GM23338 (cell line): ENCODE results near the gene ZNF273. TPM values are rescaled to one million over a fixed set of nuclear protein-coding genes. Genes with fewer than 3 reads are reported as not detected.

Experiments
- ATAC-seq: fragments of 200-7000 bp; cut with Tn5 transposase; 3 replicates; pipeline ENCODE4 v1.9.1; 2020
- DNase-seq: peaks from one replicate; pipeline ENCODE4 v3.0.0-alpha.2; 2015; ENCODE audit warnings: low spot score
- H2AFZ ChIP-seq: fragments of 200-600 bp; sonication (generic); 2 replicates; pipeline ENCODE4 v1.8.0; 2016; ENCODE audit warnings: antibody characterized with exemption, mild to moderate bottlenecking, moderate library complexity
- H3F3A ChIP-seq: fragments of 200-600 bp; sonication (generic); replicated peaks from 2 replicates; pipeline ENCODE4 v1.8.0; 2017; ENCODE audit warnings: antibody characterized with exemption, mixed run types, low read depth
- H3K27ac ChIP-seq: fragments of 200-600 bp; sonication (generic); 2 replicates; pipeline ENCODE4 v1.6.1; 2016; ENCODE audit warnings: low read depth
- H3K27me3 ChIP-seq: fragments of 200-600 bp; sonication (generic); 2 replicates; pipeline ENCODE4 v1.8.0; 2016; ENCODE audit warnings: mild to moderate bottlenecking, mixed run types, moderate library complexity; ENCODE audit not compliant: insufficient read depth
- H3K36me3 ChIP-seq: fragments of 200-600 bp; sonication (generic); 2 replicates; pipeline ENCODE4 v1.8.0; 2016; ENCODE audit warnings: mild to moderate bottlenecking; ENCODE audit not compliant: insufficient read depth
- H3K4me1 ChIP-seq: fragments of 200-600 bp; sonication (generic); 2 replicates; pipeline ENCODE4 v1.8.0; 2016; ENCODE audit warnings: mild to moderate bottlenecking, moderate library complexity; ENCODE audit not compliant: insufficient read depth
- H3K4me2 ChIP-seq: fragments of 200-600 bp; sonication (generic); 2 replicates; pipeline ENCODE4 v1.7.1; 2017; ENCODE audit warnings: mixed run types
- H3K4me3 ChIP-seq: fragments of 200-600 bp; sonication (generic); 2 replicates; pipeline ENCODE4 v1.6.1; 2016; ENCODE audit warnings: mixed run types
- H3K79me2 ChIP-seq: fragments of 200-600 bp; sonication (generic); replicated peaks from 2 replicates; pipeline ENCODE4 v1.8.0; 2017; ENCODE audit warnings: mild to moderate bottlenecking; ENCODE audit not compliant: insufficient read depth
- H3K9me2 ChIP-seq: fragments of 200-600 bp; sonication (generic); 2 replicates; pipeline ENCODE4 v1.8.0; 2017; ENCODE audit not compliant: insufficient read depth
- H4K20me1 ChIP-seq: fragments of 200-600 bp; sonication (generic); replicated peaks from 2 replicates; pipeline ENCODE4 v1.8.0; 2017; ENCODE audit warnings: mild to moderate bottlenecking; ENCODE audit not compliant: insufficient read depth
- H3K27ac Mint-ChIP-seq: 2 replicates; pipeline ENCODE4 v1.8.0; 2020; ENCODE audit warnings: inconsistent platforms, mild to moderate bottlenecking, moderate library complexity, mixed read lengths
- H3K27me3 Mint-ChIP-seq: 3 replicates; pipeline ENCODE4 v1.8.0; 2022; ENCODE audit warnings: low read depth, mild to moderate bottlenecking, moderate library complexity, mixed read lengths, inconsistent platforms; ENCODE audit not compliant: insufficient read depth, poor library complexity
- H3K36me3 Mint-ChIP-seq: 3 replicates; pipeline ENCODE4 v1.8.0; 2021; ENCODE audit warnings: low read depth, mild to moderate bottlenecking, inconsistent platforms, moderate library complexity, mixed read lengths
- H3K4me1 Mint-ChIP-seq: 3 replicates; pipeline ENCODE4 v1.8.0; 2020; ENCODE audit warnings: mild to moderate bottlenecking, inconsistent platforms, mixed read lengths
- H3K4me3 Mint-ChIP-seq: 3 replicates; pipeline ENCODE4 v1.8.0; 2021; ENCODE audit warnings: moderate library complexity, mild to moderate bottlenecking, inconsistent platforms, mixed read lengths
- H3K9me3 Mint-ChIP-seq: 3 replicates; pipeline ENCODE4 v1.8.0; 2020; ENCODE audit warnings: moderate library complexity, mild to moderate bottlenecking, inconsistent platforms, mixed read lengths
- CREB1 ChIP-seq: fragments of 250-450 bp; sonication (Bioruptor Pico); IDR thresholded peaks from 2 replicates; pipeline ENCODE4 v1.5.0; 2020; ENCODE audit warnings: low read depth, mild to moderate bottlenecking, moderate library complexity
- EZH2 ChIP-seq: fragments of 200-600 bp; sonication (generic); IDR thresholded peaks from one replicate; pipeline ENCODE4 v1.8.0; 2017; ENCODE audit warnings: antibody characterized with exemption, mild to moderate bottlenecking, low read depth; ENCODE audit not compliant: unreplicated experiment
- EZH2phosphoT487 ChIP-seq: fragments of 200-600 bp; sonication (generic); IDR thresholded peaks from one replicate; pipeline ENCODE4 v1.8.1; 2018; ENCODE audit warnings: antibody characterized with exemption; ENCODE audit not compliant: unreplicated experiment
- JUNB ChIP-seq: IDR thresholded peaks from one replicate; pipeline ENCODE4 v1.6.1; 2016; ENCODE audit warnings: antibody characterized with exemption; ENCODE audit not compliant: unreplicated experiment
- NANOG ChIP-seq: IDR thresholded peaks from 2 replicates; pipeline ENCODE4 v1.6.1; 2016; ENCODE audit warnings: antibody characterized with exemption, borderline replicate concordance
- POLR2AphosphoS5 ChIP-seq: IDR thresholded peaks from 2 replicates; pipeline ENCODE4 v1.6.1; 2016; ENCODE audit warnings: antibody characterized with exemption, low read depth
- ZNF114 ChIP-seq: fragments of 250-450 bp; sonication (Bioruptor Pico); IDR thresholded peaks from 2 replicates; pipeline ENCODE4 v1.5.0; 2020; ENCODE audit warnings: mild to moderate bottlenecking, moderate library complexity
- ZNF331 ChIP-seq: fragments of 250-450 bp; sonication (Bioruptor Pico); IDR thresholded peaks from 2 replicates; pipeline ENCODE4 v1.5.0; 2020; ENCODE audit warnings: low read depth, mild to moderate bottlenecking, moderate library complexity
- polyA plus RNA-seq: library from polyadenylated mRNA; unstranded; fragments of >200 nt; fragmentation: Nextera tagmentation; extraction: Ambion mirVana; gene quantifications from 2 replicates; pipeline ENCODE4 v1.2.1, GENCODE V29; 2016
- total RNA-seq: library from RNA; depleted of rRNA; stranded (reverse); fragments of >200 nt; shearing (Covaris generic); gene quantifications from 2 replicates; pipeline ENCODE4 v1.2.3, GENCODE V29; 2014
- TF ChIP-seq, protein P1 (sequence below): fragments of 250-450 bp; sonication (Bioruptor Pico); IDR thresholded peaks from 2 replicates; pipeline ENCODE4 v1.5.0; 2020; ENCODE audit warnings: mild to moderate bottlenecking, moderate library complexity
- TF ChIP-seq, protein P2 (sequence below), 2 experiments: fragments of 200-600 bp in 1 of 2; sonication (generic) in 1 of 2; conservative IDR thresholded peaks; 2 replicates each; pipeline versions ENCODE4 v1.5.1 to v1.6.1; 2016 to 2017; ENCODE audit warnings: antibody characterized with exemption in 2 of 2, low read depth in 2 of 2, mild to moderate bottlenecking in 2 of 2, moderate library complexity in 1 of 2
- TF ChIP-seq, protein P3 (sequence below): IDR thresholded peaks from 2 replicates; pipeline ENCODE4 v1.6.1; 2016; ENCODE audit warnings: antibody characterized with exemption
- TF ChIP-seq, protein P4 (sequence below): IDR thresholded peaks from one replicate; pipeline ENCODE4 v1.6.1; 2018; ENCODE audit warnings: antibody characterized with exemption; ENCODE audit not compliant: unreplicated experiment

The ZNF273 gene
- total and polyA plus RNA-seq, 2 experiments from 2014 or later: 16.4 to 34.3 TPM

DNA sequence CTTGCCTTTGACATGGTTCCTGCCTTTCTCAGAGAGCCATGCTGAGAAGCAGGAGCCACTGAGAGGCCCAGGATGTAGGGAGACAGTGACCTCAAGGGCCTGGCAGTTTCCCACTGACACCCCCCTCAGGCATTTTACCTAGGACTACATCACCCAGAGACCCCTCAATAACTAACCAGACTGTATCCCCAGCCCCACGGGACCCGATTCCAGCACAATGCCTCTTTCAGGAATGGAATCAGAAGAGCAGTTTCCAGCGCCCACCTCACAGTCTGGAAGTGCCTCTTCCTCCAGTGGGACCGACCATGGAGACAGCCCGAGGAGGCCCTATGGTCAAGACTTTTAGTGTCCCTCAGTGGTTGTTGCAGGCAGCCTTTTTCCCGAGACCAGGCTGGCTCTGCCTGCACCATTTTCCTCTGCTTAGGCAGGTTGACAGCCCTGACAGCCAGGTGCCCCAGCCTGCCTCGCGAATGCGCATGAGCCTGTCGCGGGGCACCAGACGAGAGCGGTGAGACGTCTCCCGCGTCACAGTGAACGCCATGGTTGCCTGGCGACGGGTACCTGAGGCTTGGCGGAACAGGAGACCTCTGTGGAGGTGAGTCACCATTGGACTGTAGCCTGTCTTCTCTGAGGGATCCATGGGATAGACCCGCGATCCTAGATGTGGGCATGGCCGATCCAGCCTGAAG lies 28.4 kb upstream of the ZNF273 start (continued):
- TF ChIP-seq, protein P1, sequence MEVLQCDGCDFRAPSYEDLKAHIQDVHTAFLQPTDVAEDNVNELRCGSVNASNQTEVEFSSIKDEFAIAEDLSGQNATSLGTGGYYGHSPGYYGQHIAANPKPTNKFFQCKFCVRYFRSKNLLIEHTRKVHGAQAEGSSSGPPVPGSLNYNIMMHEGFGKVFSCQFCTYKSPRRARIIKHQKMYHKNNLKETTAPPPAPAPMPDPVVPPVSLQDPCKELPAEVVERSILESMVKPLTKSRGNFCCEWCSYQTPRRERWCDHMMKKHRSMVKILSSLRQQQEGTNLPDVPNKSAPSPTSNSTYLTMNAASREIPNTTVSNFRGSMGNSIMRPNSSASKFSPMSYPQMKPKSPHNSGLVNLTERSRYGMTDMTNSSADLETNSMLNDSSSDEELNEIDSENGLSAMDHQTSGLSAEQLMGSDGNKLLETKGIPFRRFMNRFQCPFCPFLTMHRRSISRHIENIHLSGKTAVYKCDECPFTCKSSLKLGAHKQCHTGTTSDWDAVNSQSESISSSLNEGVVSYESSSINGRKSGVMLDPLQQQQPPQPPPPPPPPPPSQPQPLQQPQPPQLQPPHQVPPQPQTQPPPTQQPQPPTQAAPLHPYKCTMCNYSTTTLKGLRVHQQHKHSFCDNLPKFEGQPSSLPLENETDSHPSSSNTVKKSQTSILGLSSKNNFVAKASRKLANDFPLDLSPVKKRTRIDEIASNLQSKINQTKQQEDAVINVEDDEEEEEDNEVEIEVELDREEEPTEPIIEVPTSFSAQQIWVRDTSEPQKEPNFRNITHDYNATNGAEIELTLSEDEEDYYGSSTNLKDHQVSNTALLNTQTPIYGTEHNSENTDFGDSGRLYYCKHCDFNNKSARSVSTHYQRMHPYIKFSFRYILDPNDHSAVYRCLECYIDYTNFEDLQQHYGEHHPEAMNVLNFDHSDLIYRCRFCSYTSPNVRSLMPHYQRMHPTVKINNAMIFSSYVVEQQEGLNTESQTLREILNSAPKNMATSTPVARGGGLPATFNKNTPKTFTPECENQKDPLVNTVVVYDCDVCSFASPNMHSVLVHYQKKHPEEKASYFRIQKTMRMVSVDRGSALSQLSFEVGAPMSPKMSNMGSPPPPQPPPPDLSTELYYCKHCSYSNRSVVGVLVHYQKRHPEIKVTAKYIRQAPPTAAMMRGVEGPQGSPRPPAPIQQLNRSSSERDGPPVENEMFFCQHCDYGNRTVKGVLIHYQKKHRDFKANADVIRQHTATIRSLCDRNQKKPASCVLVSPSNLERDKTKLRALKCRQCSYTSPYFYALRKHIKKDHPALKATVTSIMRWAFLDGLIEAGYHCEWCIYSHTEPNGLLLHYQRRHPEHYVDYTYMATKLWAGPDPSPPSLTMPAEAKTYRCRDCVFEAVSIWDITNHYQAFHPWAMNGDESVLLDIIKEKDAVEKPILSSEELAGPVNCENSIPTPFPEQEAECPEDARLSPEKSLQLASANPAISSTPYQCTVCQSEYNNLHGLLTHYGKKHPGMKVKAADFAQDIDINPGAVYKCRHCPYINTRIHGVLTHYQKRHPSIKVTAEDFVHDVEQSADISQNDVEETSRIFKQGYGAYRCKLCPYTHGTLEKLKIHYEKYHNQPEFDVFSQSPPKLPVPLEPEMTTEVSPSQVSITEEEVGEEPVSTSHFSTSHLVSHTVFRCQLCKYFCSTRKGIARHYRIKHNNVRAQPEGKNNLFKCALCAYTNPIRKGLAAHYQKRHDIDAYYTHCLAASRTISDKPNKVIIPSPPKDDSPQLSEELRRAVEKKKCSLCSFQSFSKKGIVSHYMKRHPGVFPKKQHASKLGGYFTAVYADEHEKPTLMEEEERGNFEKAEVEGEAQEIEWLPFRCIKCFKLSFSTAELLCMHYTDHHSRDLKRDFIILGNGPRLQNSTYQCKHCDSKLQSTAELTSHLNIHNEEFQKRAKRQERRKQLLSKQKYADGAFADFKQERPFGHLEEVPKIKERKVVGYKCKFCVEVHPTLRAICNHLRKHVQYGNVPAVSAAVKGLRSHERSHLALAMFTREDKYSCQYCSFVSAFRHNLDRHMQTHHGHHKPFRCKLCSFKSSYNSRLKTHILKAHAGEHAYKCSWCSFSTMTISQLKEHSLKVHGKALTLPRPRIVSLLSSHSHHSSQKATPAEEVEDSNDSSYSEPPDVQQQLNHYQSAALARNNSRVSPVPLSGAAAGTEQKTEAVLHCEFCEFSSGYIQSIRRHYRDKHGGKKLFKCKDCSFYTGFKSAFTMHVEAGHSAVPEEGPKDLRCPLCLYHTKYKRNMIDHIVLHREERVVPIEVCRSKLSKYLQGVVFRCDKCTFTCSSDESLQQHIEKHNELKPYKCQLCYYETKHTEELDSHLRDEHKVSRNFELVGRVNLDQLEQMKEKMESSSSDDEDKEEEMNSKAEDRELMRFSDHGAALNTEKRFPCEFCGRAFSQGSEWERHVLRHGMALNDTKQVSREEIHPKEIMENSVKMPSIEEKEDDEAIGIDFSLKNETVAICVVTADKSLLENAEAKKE (CRISPR knock-in tag): no peak
- no peak for TF ChIP-seq EZH2

DNA sequence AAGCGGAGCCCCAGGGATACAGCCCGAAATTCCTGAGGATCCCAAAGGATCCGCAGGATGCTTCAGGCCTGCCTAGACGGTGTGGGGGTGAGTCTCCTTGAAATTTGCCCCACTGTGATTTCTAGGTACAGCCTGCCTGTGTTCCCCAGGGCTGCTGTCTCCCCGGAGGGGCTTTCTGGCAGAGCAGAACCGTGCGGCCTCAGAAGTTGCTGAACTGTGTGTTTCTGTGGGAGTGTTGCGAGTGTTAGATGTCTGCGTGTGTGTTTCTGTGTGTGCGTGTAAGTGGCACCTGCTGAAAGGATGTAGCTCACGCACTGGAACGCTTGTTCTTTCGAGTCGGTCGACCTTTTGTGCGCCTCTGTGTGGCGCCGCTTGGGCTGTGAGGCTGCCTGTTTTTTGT lies 27.8 kb upstream of the ZNF273 start:
- H3K4me2 ChIP-seq: no peak overlapping the region
- no peaks in the 10 kb centered on the region for H3K9me2 ChIP-seq
- Mint-ChIP-seq H3K4me1 (no peaks in the 10 kb centered on the region), H3K9me3 (peaks cover 51% of the 10 kb centered on the region), H3K27ac (no peak overlapping the region), H3K4me3 (no peak overlapping the region), H3K27me3 (peaks cover 26% of the 10 kb centered on the region), H3K36me3 (peaks cover 10% of the 10 kb centered on the region; the same call in 1 of the 3 replicates)
- H4K20me1 ChIP-seq: no peaks in the 10 kb centered on the region
- H3K4me1 ChIP-seq: no peaks in the 10 kb centered on the region; the same call in 1 of the 2 replicates
- no peak overlapping the region for H3K4me3 ChIP-seq
- DNase-seq (no peak), ATAC-seq (no peak)
- peaks cover 38% of the 10 kb centered on the region for H3K27me3 ChIP-seq
- no peaks in the 10 kb centered on the region for H3K36me3 ChIP-seq
- no peaks in the 10 kb centered on the region for H3K79me2 ChIP-seq
- no peak overlapping the region for H2AFZ ChIP-seq
- H3F3A ChIP-seq: no peaks in the 10 kb centered on the region
- no peak overlapping the region for H3K27ac ChIP-seq
- no peak for TF ChIP-seq ZNF331 (CRISPR knock-in tag)
- TF ChIP-seq, protein P2, sequence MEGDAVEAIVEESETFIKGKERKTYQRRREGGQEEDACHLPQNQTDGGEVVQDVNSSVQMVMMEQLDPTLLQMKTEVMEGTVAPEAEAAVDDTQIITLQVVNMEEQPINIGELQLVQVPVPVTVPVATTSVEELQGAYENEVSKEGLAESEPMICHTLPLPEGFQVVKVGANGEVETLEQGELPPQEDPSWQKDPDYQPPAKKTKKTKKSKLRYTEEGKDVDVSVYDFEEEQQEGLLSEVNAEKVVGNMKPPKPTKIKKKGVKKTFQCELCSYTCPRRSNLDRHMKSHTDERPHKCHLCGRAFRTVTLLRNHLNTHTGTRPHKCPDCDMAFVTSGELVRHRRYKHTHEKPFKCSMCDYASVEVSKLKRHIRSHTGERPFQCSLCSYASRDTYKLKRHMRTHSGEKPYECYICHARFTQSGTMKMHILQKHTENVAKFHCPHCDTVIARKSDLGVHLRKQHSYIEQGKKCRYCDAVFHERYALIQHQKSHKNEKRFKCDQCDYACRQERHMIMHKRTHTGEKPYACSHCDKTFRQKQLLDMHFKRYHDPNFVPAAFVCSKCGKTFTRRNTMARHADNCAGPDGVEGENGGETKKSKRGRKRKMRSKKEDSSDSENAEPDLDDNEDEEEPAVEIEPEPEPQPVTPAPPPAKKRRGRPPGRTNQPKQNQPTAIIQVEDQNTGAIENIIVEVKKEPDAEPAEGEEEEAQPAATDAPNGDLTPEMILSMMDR (conservative IDR thresholded peaks at IDR 0.05; ENCODE audit: low read depth in 2 of 2): no peak
- no peak for TF ChIP-seq EZH2phosphoT487
- TF ChIP-seq EZH2: no peak
- no peak for TF ChIP-seq POLR2AphosphoS5
- TF ChIP-seq JUNB: no peak
- TF ChIP-seq CREB1: no peak
- TF ChIP-seq, protein P3, sequence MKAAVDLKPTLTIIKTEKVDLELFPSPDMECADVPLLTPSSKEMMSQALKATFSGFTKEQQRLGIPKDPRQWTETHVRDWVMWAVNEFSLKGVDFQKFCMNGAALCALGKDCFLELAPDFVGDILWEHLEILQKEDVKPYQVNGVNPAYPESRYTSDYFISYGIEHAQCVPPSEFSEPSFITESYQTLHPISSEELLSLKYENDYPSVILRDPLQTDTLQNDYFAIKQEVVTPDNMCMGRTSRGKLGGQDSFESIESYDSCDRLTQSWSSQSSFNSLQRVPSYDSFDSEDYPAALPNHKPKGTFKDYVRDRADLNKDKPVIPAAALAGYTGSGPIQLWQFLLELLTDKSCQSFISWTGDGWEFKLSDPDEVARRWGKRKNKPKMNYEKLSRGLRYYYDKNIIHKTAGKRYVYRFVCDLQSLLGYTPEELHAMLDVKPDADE: no peak
- TF ChIP-seq, protein P4, sequence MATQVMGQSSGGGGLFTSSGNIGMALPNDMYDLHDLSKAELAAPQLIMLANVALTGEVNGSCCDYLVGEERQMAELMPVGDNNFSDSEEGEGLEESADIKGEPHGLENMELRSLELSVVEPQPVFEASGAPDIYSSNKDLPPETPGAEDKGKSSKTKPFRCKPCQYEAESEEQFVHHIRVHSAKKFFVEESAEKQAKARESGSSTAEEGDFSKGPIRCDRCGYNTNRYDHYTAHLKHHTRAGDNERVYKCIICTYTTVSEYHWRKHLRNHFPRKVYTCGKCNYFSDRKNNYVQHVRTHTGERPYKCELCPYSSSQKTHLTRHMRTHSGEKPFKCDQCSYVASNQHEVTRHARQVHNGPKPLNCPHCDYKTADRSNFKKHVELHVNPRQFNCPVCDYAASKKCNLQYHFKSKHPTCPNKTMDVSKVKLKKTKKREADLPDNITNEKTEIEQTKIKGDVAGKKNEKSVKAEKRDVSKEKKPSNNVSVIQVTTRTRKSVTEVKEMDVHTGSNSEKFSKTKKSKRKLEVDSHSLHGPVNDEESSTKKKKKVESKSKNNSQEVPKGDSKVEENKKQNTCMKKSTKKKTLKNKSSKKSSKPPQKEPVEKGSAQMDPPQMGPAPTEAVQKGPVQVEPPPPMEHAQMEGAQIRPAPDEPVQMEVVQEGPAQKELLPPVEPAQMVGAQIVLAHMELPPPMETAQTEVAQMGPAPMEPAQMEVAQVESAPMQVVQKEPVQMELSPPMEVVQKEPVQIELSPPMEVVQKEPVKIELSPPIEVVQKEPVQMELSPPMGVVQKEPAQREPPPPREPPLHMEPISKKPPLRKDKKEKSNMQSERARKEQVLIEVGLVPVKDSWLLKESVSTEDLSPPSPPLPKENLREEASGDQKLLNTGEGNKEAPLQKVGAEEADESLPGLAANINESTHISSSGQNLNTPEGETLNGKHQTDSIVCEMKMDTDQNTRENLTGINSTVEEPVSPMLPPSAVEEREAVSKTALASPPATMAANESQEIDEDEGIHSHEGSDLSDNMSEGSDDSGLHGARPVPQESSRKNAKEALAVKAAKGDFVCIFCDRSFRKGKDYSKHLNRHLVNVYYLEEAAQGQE: no peak
- no peak for TF ChIP-seq NANOG
- TF ChIP-seq ZNF114 (CRISPR knock-in tag): no peak
